GM19193 (cell line): ENCODE measurements around the gene TIGD1.

ENCODE experiments used
- POLR2A ChIP-seq: IDR thresholded peaks from 4 replicates; pipeline ENCODE4 v1.6.1; 2011; ENCODE audit not compliant: insufficient read depth, insufficient read length; ENCODE audit errors: extremely low read depth

The TIGD1 gene

DNA sequence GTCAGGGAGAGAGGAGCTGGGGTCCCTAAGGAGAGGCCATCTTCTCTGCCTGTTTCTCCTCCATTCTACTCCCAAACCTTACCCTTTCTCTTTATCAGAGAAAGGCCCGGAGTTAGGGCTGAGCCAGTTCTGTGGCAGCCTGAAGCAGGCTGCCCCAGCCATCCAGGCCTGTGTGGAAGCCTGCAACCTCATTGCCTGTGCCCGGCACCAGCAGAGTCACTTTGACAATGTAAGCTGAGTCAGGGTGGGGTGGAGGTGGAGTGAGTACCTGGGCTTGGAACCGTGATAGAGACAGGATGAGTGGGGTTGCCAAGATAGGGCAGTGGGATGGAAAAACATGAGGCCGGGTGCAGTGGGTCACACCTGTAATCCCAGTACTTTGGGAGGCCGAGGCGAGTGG, 5.7 kb downstream of the TIGD1 start:
- TF ChIP-seq POLR2A, result no peak

DNA sequence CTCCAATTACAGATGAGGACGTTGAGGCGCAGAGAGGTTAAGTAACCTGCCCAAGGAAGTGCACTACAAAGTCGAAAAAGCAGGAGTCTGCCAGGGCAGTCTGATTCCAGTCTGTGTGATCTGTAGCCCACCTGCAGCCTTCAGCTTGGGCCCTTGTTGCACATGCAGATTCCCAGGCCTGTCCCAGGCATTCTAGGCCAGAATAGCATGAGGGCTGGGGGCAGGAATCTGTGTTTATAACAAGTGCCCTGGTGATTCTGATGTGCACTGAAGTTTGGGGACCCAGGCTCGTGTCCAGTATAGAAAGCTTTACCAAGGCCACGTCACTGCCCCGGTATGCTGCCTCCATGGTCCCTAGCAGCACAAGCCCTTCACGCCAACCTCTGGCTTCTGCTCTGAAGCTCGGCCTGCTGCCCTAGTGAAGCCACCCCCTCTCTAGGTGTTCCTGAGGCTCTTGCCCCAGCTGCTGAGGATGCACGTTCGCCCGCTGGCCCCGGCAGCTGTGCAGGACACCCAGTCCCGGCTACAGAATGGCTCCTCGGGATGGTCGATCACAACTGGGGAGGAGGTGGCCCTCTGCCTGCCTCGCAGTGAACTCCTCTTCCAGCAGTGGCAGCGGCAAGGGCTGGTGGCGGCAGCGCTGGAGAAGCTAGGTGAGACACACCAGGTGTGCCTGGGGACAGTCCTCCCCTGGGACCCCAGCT, 6.3 kb downstream of the TIGD1 start:
- TF ChIP-seq POLR2A, result no peak

- TF ChIP-seq POLR2A, result no peak
These were observed 6.9 kb downstream of the TIGD1 start for GRCh38 chr2:232543491-232543890.

DNA sequence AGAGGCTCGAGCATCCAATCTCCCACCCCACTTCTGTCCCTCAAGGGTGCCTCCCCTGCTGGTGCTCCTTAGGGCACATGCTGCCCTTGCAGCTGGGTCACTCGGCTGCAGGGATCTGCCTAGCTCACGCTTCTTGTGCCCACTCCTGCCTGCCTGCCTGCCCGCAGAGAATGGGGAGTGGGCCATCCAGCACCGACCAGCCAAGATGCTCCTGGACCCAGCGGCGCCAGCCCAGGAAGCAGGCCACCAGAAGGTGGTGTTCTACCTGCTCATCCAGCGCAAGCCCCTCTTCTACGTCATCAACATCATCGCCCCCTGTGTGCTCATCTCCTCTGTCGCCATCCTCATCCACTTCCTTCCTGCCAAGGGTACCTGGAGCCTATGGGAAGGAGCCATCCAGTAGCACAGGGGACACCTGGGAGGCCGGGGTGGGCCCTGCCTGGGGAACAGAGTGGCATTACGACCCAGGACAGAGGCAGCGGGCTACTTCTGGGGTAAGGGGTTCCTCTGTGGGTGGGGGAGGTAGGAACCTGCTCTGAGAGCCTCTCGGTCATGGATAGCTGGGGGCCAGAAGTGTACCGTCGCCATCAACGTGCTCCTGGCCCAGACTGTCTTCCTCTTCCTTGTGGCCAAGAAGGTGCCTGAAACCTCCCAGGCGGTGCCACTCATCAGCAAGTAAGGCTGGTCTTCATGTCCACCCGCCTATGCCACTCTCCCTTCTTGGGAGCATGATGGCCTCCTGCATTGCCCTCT, 7.5 kb downstream of the TIGD1 start:
- TF ChIP-seq POLR2A, result no peak

GRCh38 chr2:232541961-232542714, 8.2 kb downstream of the TIGD1 start:
- no peak for TF ChIP-seq POLR2A

- no peak for TF ChIP-seq POLR2A
These were observed 9.0 kb downstream of the TIGD1 start for GRCh38 chr2:232541195-232541960.

DNA sequence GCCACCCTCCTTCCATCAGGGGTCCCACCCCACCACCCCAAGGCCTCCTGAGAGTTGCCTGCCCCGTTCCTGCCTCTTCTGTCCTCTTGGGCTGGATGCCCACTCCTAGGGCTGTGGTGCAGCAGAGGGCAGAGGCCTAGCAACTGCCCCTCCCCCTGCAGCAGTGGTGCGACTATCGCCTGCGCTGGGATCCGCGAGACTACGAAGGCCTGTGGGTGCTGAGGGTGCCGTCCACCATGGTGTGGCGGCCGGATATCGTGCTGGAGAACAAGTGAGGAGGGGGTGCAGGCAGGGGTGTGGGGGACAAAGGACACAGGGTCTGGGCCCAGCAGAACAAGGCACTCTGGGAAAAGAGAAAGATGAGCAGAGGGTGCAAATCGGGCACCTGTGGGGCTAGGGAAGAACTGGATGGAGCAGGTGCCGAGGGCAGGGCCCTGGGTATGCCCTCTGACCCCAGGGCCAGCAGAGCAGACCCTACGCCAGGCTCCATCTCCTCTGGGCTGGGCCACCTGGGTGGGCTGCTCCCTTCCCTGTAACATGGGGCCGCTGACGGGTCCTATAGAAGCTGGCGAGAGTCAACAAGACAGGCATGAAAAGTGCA, 9.8 kb downstream of the TIGD1 start:
- TF ChIP-seq POLR2A, result no peak

DNA sequence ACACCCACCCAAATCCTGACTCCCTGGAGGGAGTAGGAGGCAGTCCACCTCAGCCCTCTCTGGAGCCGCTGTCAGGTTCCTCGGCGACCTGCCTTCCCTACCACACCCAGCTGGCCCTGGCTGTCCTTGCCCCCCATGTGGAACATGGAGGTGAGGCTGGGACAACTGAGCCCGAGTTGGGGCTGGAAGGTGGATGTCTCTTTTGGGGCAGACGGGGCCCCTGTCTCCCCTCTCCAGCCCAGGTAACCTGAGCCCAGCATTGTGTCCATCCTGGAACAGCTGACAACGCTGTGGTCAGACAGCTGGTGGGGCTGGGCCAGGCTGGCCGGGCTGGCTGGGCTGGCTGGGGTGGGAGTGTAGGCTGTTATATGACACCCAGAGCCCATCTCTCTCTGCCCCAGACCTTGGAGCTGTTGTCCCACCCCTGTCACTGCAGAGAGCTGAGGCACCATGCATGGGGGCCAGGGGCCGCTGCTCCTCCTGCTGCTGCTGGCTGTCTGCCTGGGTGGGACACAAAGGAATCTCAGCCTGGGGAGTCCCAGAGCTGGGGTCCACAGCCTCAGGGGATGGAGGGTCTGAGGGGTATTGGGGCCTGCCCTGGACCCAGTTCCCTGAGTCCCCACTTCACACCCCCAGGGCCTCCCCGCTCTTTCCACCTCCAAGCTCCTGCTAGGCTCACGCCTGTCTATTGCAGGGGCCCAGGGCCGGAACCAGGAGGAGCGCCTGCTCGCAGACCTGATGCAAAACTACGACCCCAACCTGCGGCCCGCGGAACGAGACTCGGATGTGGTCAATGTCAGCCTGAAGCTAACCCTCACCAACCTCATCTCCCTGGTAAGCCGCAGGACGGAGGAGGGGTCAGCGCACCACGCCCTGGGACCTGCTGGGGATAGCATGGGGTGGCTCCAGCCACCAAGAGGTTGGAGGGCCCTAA, 10.8 kb downstream of the TIGD1 start, which contains the start of gene CHRNG:
TSS of gene CHRNG (plus strand) at position 395 of the 934 bp plus-strand sequence. CDS start at position 451, 56 bp downstream.
- no peak for TF ChIP-seq POLR2A

DNA sequence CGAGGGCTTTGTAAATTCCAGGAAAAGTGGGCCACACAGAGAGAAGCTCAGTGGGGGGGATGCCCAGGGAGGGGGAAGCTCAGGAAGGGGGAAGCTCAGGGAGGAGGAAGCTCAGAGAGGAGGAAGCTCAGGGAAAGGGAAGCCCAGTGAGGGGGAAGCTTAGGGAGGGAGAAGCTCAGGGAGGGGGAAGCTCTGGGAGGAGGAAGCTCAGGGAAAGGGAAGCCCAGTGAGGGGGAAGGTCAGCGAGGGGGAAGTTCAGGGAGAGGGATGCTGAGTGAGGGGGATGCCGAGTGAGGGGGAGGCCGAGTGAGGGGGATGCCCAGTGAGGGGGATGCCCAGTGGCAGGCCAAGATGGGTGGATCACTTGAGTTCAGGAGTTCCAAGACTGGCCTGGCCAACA, 11.7 kb downstream of the TIGD1 start:
- no peak for TF ChIP-seq POLR2A

DNA sequence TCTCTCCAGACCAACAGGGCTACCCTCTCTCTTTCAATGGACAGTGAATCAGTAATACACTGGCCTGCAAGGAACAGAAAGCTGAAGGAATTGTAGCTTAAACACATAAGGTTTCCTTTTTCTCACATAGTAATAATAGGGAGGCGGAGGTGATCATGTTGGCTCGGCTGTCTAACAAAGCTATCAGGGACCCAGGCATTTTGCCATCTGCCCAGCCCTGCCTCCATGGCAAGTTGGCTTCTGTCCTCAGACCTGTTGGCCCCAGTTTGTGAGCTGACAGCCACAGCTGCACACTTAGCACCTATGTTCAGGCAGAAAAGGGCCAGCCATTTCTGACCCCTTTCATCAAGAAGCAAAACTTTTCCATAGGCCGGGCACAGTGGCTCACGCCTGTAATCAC, 12.9 kb downstream of the TIGD1 start:
- TF ChIP-seq POLR2A, result no peak

GRCh38 chr2:232537079-232537478, 13.3 kb downstream of the TIGD1 start:
- no peak for TF ChIP-seq POLR2A

- TF ChIP-seq POLR2A, result no peak
These were observed 14.4 kb downstream of the TIGD1 start for GRCh38 chr2:232535761-232536530.
